H9 (cell line): ENCODE measurements around the gene RPRD1B. TPM values are rescaled to one million over a fixed set of nuclear protein-coding genes. Genes with fewer than 3 reads are reported as not detected.

Source experiments
- DNase-seq: peaks from one replicate; pipeline ENCODE4 v3.0.0-alpha.2; 2017
- H2AFZ ChIP-seq: one replicate; pipeline ENCODE4 v1.6.1; 2013; ENCODE audit warnings: mild to moderate bottlenecking, low read length, control low read depth, moderate library complexity
- H2AK5ac ChIP-seq: 2 replicates; pipeline ENCODE4 v1.6.1; 2013; ENCODE audit warnings: low read length, control low read depth, mixed read lengths; ENCODE audit not compliant: insufficient read length
- H2BK120ac ChIP-seq: one replicate; pipeline ENCODE4 v1.6.1; 2013; ENCODE audit warnings: low read depth, mild to moderate bottlenecking, low read length, control low read depth, inconsistent platforms; ENCODE audit not compliant: poor library complexity, severe bottlenecking
- H2BK12ac ChIP-seq: 2 replicates; pipeline ENCODE4 v1.6.1; 2013; ENCODE audit warnings: low read length, control low read depth, mixed read lengths, low read depth; ENCODE audit not compliant: insufficient read length
- H2BK15ac ChIP-seq: 2 replicates; pipeline ENCODE4 v1.6.1; 2013; ENCODE audit warnings: low read depth, low read length, control low read depth
- H2BK20ac ChIP-seq: one replicate; pipeline ENCODE4 v1.6.1; 2013; ENCODE audit warnings: low read depth, mild to moderate bottlenecking, low read length, control low read depth, inconsistent platforms; ENCODE audit not compliant: poor library complexity, severe bottlenecking
- H2BK5ac ChIP-seq: 2 replicates; pipeline ENCODE4 v1.6.1; 2013; ENCODE audit warnings: low read length, control low read depth, mixed read lengths; ENCODE audit not compliant: insufficient read length
- H3K14ac ChIP-seq: 2 replicates; pipeline ENCODE4 v1.6.1; 2013; ENCODE audit warnings: low read length, control low read depth; ENCODE audit not compliant: insufficient read depth
- H3K18ac ChIP-seq: 2 replicates; pipeline ENCODE4 v1.6.1; 2013; ENCODE audit warnings: low read depth, mild to moderate bottlenecking, mixed read lengths, low read length, control low read depth; ENCODE audit not compliant: insufficient read length
- H3K23ac ChIP-seq: 2 replicates; pipeline ENCODE4 v1.6.1; 2013; ENCODE audit warnings: low read length, control low read depth, mixed read lengths, low read depth; ENCODE audit not compliant: insufficient read length
- H3K23me2 ChIP-seq: 2 replicates; pipeline ENCODE4 v1.6.1; 2013; ENCODE audit warnings: low read depth, mild to moderate bottlenecking, mixed read lengths, low read length, control low read depth; ENCODE audit not compliant: insufficient read length, poor library complexity, severe bottlenecking
- H3K27ac ChIP-seq: 2 replicates; pipeline ENCODE4 v1.5.1; 2013; ENCODE audit warnings: low read length, control low read depth, mixed read lengths, low read depth; ENCODE audit not compliant: insufficient read length
- H3K27me3 ChIP-seq: 2 replicates; pipeline ENCODE4 v1.6.1; 2013; ENCODE audit warnings: low read length, control low read depth, inconsistent platforms; ENCODE audit not compliant: insufficient read depth
- H3K4ac ChIP-seq: 2 replicates; pipeline ENCODE4 v1.6.1; 2013; ENCODE audit warnings: low read depth, mild to moderate bottlenecking, control low read depth, inconsistent platforms, low read length, moderate library complexity
- H3K4me1 ChIP-seq: 2 replicates; pipeline ENCODE4 v1.6.1; 2013; ENCODE audit warnings: low read length, control low read depth, inconsistent platforms; ENCODE audit not compliant: insufficient read depth
- H3K4me2 ChIP-seq: 2 replicates; pipeline ENCODE4 v1.6.1; 2013; ENCODE audit warnings: low read length, control low read depth, mixed read lengths; ENCODE audit not compliant: insufficient read length, insufficient read depth
- H3K56ac ChIP-seq: 2 replicates; pipeline ENCODE4 v1.6.1; 2013; ENCODE audit warnings: low read depth, mild to moderate bottlenecking, mixed read lengths, low read length, control low read depth; ENCODE audit not compliant: insufficient read length
- H3K79me1 ChIP-seq: 2 replicates; pipeline ENCODE4 v1.6.1; 2013; ENCODE audit warnings: low read depth, mild to moderate bottlenecking, moderate library complexity, low read length, control low read depth, inconsistent platforms; ENCODE audit not compliant: insufficient read depth, poor library complexity, severe bottlenecking
- H3K79me2 ChIP-seq: 2 replicates; pipeline ENCODE4 v1.6.1; 2013; ENCODE audit warnings: low read length, control low read depth, inconsistent platforms; ENCODE audit not compliant: insufficient read depth
- H3K9ac ChIP-seq: 2 replicates; pipeline ENCODE4 v1.6.1; 2013; ENCODE audit warnings: low read length, control low read depth, mixed read lengths; ENCODE audit not compliant: insufficient read length; ENCODE audit errors: extremely low read depth
- H3K9me3 ChIP-seq: one replicate; pipeline ENCODE4 v1.6.1; 2013; ENCODE audit warnings: low read depth, low read length, inconsistent platforms; ENCODE audit not compliant: control insufficient read depth
- H3T11ph ChIP-seq: one replicate; pipeline ENCODE4 v1.6.1; 2013; ENCODE audit warnings: mild to moderate bottlenecking, low read length, control low read depth, inconsistent platforms
- H4K20me1 ChIP-seq: one replicate; pipeline ENCODE4 v1.6.1; 2013; ENCODE audit not compliant: control insufficient read depth, insufficient read length, insufficient read depth
- H4K5ac ChIP-seq: 2 replicates; pipeline ENCODE4 v1.6.1; 2013; ENCODE audit warnings: low read depth, mild to moderate bottlenecking, mixed read lengths, low read length, control low read depth; ENCODE audit not compliant: insufficient read length
- H4K8ac ChIP-seq: replicated peaks from 2 replicates; pipeline ENCODE4 v1.6.1; 2013; ENCODE audit warnings: low read length, control low read depth, mixed read lengths, low read depth; ENCODE audit not compliant: insufficient read length
- H4K91ac ChIP-seq: 2 replicates; pipeline ENCODE4 v1.6.1; 2013; ENCODE audit warnings: low read depth, mild to moderate bottlenecking, moderate library complexity, mixed read lengths, low read length, control low read depth; ENCODE audit not compliant: insufficient read length
- H3K27ac Mint-ChIP-seq, 3 experiments: 2 replicates in 2 of 3; 3 replicates in 1 of 3; pipeline ENCODE4 v1.8.0; 2020 to 2021; ENCODE audit warnings: mixed read lengths in 3 of 3, mild to moderate bottlenecking in 1 of 3, moderate library complexity in 1 of 3
- H3K27me3 Mint-ChIP-seq: 2 replicates; pipeline ENCODE4 v1.8.0; 2021; ENCODE audit warnings: low read depth, mild to moderate bottlenecking, moderate library complexity, mixed read lengths
- H3K36me3 Mint-ChIP-seq, 3 experiments: 2 replicates in 2 of 3; 3 replicates in 1 of 3; pipeline ENCODE4 v1.8.0; 2020 to 2021; ENCODE audit warnings: low read depth in 3 of 3, mixed read lengths in 3 of 3; ENCODE audit not compliant: insufficient read depth in 1 of 3
- H3K4me1 Mint-ChIP-seq, 2 experiments: 2 replicates each; pipeline ENCODE4 v1.8.0; 2020; ENCODE audit warnings: mixed read lengths in 2 of 2
- H3K4me3 Mint-ChIP-seq, 2 experiments: 2 replicates in 1 of 2; 3 replicates in 1 of 2; pipeline ENCODE4 v1.8.0; 2020 to 2021; ENCODE audit warnings: mild to moderate bottlenecking in 2 of 2, mixed read lengths in 2 of 2, moderate library complexity in 1 of 2
- H3K9me3 Mint-ChIP-seq, 2 experiments: 2 replicates in 1 of 2; 3 replicates in 1 of 2; pipeline ENCODE4 v1.8.0; 2020; ENCODE audit warnings: mild to moderate bottlenecking in 2 of 2, mixed read lengths in 2 of 2, moderate library complexity in 1 of 2
- WGBS: extraction: QIAGEN DNeasy Blood & Tissue Kit; methylation state at CpG from one replicate; pipeline ENCODE4 v1.1.7; 2013; ENCODE audit warnings: missing lambda C conversion rate, low lambda C conversion rate, mixed read lengths; ENCODE audit not compliant: insufficient read length; ENCODE audit errors: extremely low coverage; 5-methylcytosine and 5-hydroxymethylcytosine counted together
- total RNA-seq: library from RNA; stranded (reverse); gene quantifications from 2 replicates; pipeline ENCODE4 v1.2.1, GENCODE V29; 2021
- TF ChIP-seq, protein P1 (sequence below): fragments of 200-600 bp; sonication (generic); conservative IDR thresholded peaks from 3 replicates; pipeline ENCODE4 v1.8.0; 2021; ENCODE audit warnings: antibody characterized with exemption, mild to moderate bottlenecking

Gene RPRD1B
- total RNA-seq, 1 experiment from 2014 or later = 34.3 TPM

- TF ChIP-seq, protein P1, sequence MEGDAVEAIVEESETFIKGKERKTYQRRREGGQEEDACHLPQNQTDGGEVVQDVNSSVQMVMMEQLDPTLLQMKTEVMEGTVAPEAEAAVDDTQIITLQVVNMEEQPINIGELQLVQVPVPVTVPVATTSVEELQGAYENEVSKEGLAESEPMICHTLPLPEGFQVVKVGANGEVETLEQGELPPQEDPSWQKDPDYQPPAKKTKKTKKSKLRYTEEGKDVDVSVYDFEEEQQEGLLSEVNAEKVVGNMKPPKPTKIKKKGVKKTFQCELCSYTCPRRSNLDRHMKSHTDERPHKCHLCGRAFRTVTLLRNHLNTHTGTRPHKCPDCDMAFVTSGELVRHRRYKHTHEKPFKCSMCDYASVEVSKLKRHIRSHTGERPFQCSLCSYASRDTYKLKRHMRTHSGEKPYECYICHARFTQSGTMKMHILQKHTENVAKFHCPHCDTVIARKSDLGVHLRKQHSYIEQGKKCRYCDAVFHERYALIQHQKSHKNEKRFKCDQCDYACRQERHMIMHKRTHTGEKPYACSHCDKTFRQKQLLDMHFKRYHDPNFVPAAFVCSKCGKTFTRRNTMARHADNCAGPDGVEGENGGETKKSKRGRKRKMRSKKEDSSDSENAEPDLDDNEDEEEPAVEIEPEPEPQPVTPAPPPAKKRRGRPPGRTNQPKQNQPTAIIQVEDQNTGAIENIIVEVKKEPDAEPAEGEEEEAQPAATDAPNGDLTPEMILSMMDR = no peak
- Mint-ChIP-seq H3K4me1 (peaks cover 3 to 7% of the 10 kb centered on the region in 2 experiments), H3K27ac (no peak overlapping the region), H3K27me3 (no peaks in the 10 kb centered on the region; the same call in none of the 2 replicates), H3K36me3 (no peaks in the 10 kb centered on the region), H3K9me3 (no peaks in the 10 kb centered on the region), H3K4me3 (no peak overlapping the region)
- H2AFZ ChIP-seq = no peak overlapping the region
- no peak overlapping the region for H2BK120ac ChIP-seq
- H3K79me1 ChIP-seq = no peaks in the 10 kb centered on the region
- no peak overlapping the region for H2BK12ac ChIP-seq
- H4K5ac ChIP-seq = no peak overlapping the region
- no peak overlapping the region for H3K9ac ChIP-seq
- no peaks in the 10 kb centered on the region for H3K79me2 ChIP-seq
- no peak overlapping the region for H3K23ac ChIP-seq
- no peak overlapping the region for H2BK20ac ChIP-seq
- no peak overlapping the region; the same call in 1 of the 2 replicates for H3K14ac ChIP-seq
- WGBS = no CpG with 5 or more reads among the region's 26 CpGs
- H4K91ac ChIP-seq = no peak overlapping the region
- H3K9me3 ChIP-seq = no peaks in the 10 kb centered on the region
- H3K4me1 ChIP-seq = no peaks in the 10 kb centered on the region
- H3K4ac ChIP-seq = no peak overlapping the region
- no peak overlapping the region for H3T11ph ChIP-seq
- DNase-seq = no peak
- no peak overlapping the region for H2AK5ac ChIP-seq
- H4K20me1 ChIP-seq = no peaks in the 10 kb centered on the region
- no peaks in the 10 kb centered on the region for H3K23me2 ChIP-seq
- no peak overlapping the region for H3K56ac ChIP-seq
- no peak overlapping the region for H4K8ac ChIP-seq
- H2BK5ac ChIP-seq = no peak overlapping the region
- no peak overlapping the region for H2BK15ac ChIP-seq
- no peak overlapping the region for H3K4me2 ChIP-seq
- no peaks in the 10 kb centered on the region for H3K27me3 ChIP-seq
- H3K18ac ChIP-seq = no peak overlapping the region
- no peak overlapping the region for H3K27ac ChIP-seq
These were observed 98.8 kb downstream of the RPRD1B start for GRCh38 chr20:38132156-38132909.
